Fibroblast of the aortic adventitia (primary cell): Measurements from ENCODE around the gene PLEKHM3. TPM values are rescaled to one million over a fixed set of nuclear protein-coding genes. Genes with fewer than 3 reads are reported as not detected.

Source experiments
- DNase-seq: peaks from one replicate; pipeline ENCODE4 v3.0.0-alpha.2; 2010; ENCODE audit warnings: low read depth
- H3K4me3 ChIP-seq: 2 replicates; pipeline ENCODE4 v1.5.1; 2011; ENCODE audit warnings: low read depth, mild to moderate bottlenecking, control low read depth, low read length, moderate library complexity
- CTCF ChIP-seq: IDR thresholded peaks from 2 replicates; pipeline ENCODE4 v1.5.1; 2011; ENCODE audit warnings: mild to moderate bottlenecking, low read length, control low read depth, inconsistent platforms; ENCODE audit not compliant: insufficient read depth
- small RNA-seq: library from RNA; depleted of rRNA; stranded (forward); fragments of <200 nt; gene quantifications from one replicate; pipeline ENCODE3, GENCODE V24; 2012
- total RNA-seq: library from RNA; depleted of rRNA; stranded (reverse); fragments of >200 nt; gene quantifications from 2 replicates; pipeline ENCODE4 v1.2.3, GENCODE V29; 2012; ENCODE audit warnings: low replicate concordance

PLEKHM3 gene
- total RNA-seq, 1 donor, result 15.1 TPM

GRCh38 chr2:207771421-207771820, 253.9 kb downstream of the PLEKHM3 start:
- no peak for TF ChIP-seq CTCF
- DNase-seq, result no peak
- no peak overlapping the region for H3K4me3 ChIP-seq

Small RNA genes within 50 kb of the gene (small RNA-seq; reads per million reads assigned to genes)
- gene RNA5SP116 (not detected), gene RNU6-360P (not detected)

Other genes with a start within 250 kb of the PLEKHM3 start
- not detected in 2 replicates for gene CRYGD, start 99.0 kb upstream of the PLEKHM3 start, total RNA-seq
- gene CRYGC, start 104.3 kb upstream of the PLEKHM3 start, total RNA-seq, result not detected in 2 replicates
- not detected in 2 replicates for gene CRYGB, start 120.6 kb upstream of the PLEKHM3 start, total RNA-seq
- gene CRYGA, start 138.1 kb upstream of the PLEKHM3 start, total RNA-seq, result not detected in 2 replicates
- not detected in 2 replicates for gene C2orf80, start 164.5 kb upstream of the PLEKHM3 start, total RNA-seq
- gene IDH1, start 229.5 kb upstream of the PLEKHM3 start, total RNA-seq, result 196 and 291 TPM in 2 replicates
- gene PIKFYVE, start 240.7 kb upstream of the PLEKHM3 start, total RNA-seq, result 39.2 and 45.8 TPM in 2 replicates